HEK293 (cell line): Measurements from ENCODE around the gene GATAD1.
"Not testable (repeated sequence)": the region's sequence is repeated elsewhere in the genome, so short reads cannot be mapped to it uniquely, and the experiment has no call there.

Experiments
- CTCF ChIA-PET: fragments of 350-600 bp; formaldehyde crosslinking; extraction: SDS; loops from one replicate; lab custom pipeline; 2021; ENCODE audit warnings: antibody characterized with exemption; lab: Yijun Ruan, JAX
- POLR2A ChIA-PET: fragments of 300-600 bp; formaldehyde crosslinking; extraction: SDS; loops from one replicate; lab custom pipeline; 2020; ENCODE audit warnings: antibody characterized with exemption, inconsistent platforms; lab: Yijun Ruan, JAX
- H3K27ac ChIP-seq: fragments of 200-500 bp; sonication (Bioruptor generic); 2 replicates; pipeline ENCODE4 v1.5.1; 2014; ENCODE audit warnings: low read depth, low read length, control low read depth, inconsistent platforms; ENCODE audit errors: extremely low read depth
- H3K36me3 ChIP-seq, 2 experiments: fragments of 200-500 bp in 1 of 2; sonication (Bioruptor generic) in 1 of 2; 1 replicate in 1 of 2; 2 replicates in 1 of 2; pipeline ENCODE4 v1.5.1; 2014 to 2017; ENCODE audit warnings: inconsistent platforms in 2 of 2, low read length in 2 of 2; ENCODE audit not compliant: control insufficient read depth in 2 of 2, insufficient read depth in 1 of 2
- H3K4me1 ChIP-seq: fragments of 200-500 bp; sonication (Bioruptor generic); 2 replicates; pipeline ENCODE4 v1.5.1; 2014; ENCODE audit warnings: mild to moderate bottlenecking, low read length, inconsistent platforms; ENCODE audit not compliant: control insufficient read depth, insufficient read depth
- H3K4me3 ChIP-seq: 2 replicates; pipeline ENCODE4 v1.5.1; 2011; ENCODE audit warnings: low read depth, mild to moderate bottlenecking, control low read depth, low read length, moderate library complexity
- H3K9me3 ChIP-seq: fragments of 200-500 bp; sonication (Bioruptor generic); 2 replicates; pipeline ENCODE4 v1.5.1; 2014; ENCODE audit warnings: low read depth, low read length, inconsistent platforms; ENCODE audit not compliant: control insufficient read depth, insufficient read depth
- AEBP2 ChIP-seq: fragments of 450-650 bp; formaldehyde crosslinking; IDR thresholded peaks from 2 replicates; pipeline ENCODE4 v1.5.1; 2016; ENCODE audit warnings: missing biosample characterization, missing genetic modification characterization, borderline replicate concordance
- GLIS2 ChIP-seq: fragments of 450-650 bp; formaldehyde crosslinking; IDR thresholded peaks from 2 replicates; pipeline ENCODE4 v1.5.1; 2016; ENCODE audit warnings: missing biosample characterization, missing genetic modification characterization
- HOXC10 ChIP-seq: sonication (generic); formaldehyde crosslinking; IDR thresholded peaks from 2 replicates; pipeline ENCODE4 v1.8.1; 2023; ENCODE audit warnings: mild to moderate bottlenecking, missing genetic modification reagents
- IKZF3 ChIP-seq: fragments of 450-650 bp; IDR thresholded peaks from 2 replicates; pipeline ENCODE4 v1.5.0; 2018; ENCODE audit warnings: missing biosample characterization, mild to moderate bottlenecking, missing genetic modification characterization, moderate library complexity
- KLF16 ChIP-seq: fragments of 450-650 bp; formaldehyde crosslinking; IDR thresholded peaks from 2 replicates; pipeline ENCODE4 v1.5.1; 2017; ENCODE audit warnings: missing biosample characterization, missing genetic modification characterization
- MYNN ChIP-seq: fragments of 450-650 bp; formaldehyde crosslinking; IDR thresholded peaks from 2 replicates; pipeline ENCODE4 v1.5.1; 2016; ENCODE audit warnings: missing biosample characterization, missing genetic modification characterization, borderline replicate concordance
- PRDM2 ChIP-seq: fragments of 450-650 bp; formaldehyde crosslinking; IDR thresholded peaks from 2 replicates; pipeline ENCODE4 v1.5.1; 2016; ENCODE audit warnings: missing biosample characterization, missing genetic modification characterization, borderline replicate concordance
- SP2 ChIP-seq: fragments of 450-650 bp; formaldehyde crosslinking; IDR thresholded peaks from 2 replicates; pipeline ENCODE4 v1.5.1; 2016; ENCODE audit warnings: missing biosample characterization, missing genetic modification characterization
- ZBTB17 ChIP-seq: fragments of 450-650 bp; formaldehyde crosslinking; IDR thresholded peaks from 2 replicates; pipeline ENCODE4 v1.5.1; 2016; ENCODE audit warnings: missing biosample characterization, missing genetic modification characterization
- ZNF132 ChIP-seq: fragments of 450-650 bp; formaldehyde crosslinking; IDR thresholded peaks from 2 replicates; pipeline ENCODE4 v1.5.1; 2017; ENCODE audit warnings: missing biosample characterization, missing genetic modification characterization, borderline replicate concordance
- ZNF2 ChIP-seq: fragments of 450-650 bp; formaldehyde crosslinking; IDR thresholded peaks from 2 replicates; pipeline ENCODE4 v1.5.1; 2016; ENCODE audit warnings: missing biosample characterization, missing genetic modification characterization
- ZNF221 ChIP-seq: fragments of 450-650 bp; formaldehyde crosslinking; IDR thresholded peaks from 2 replicates; pipeline ENCODE4 v1.5.1; 2017; ENCODE audit warnings: missing biosample characterization, missing genetic modification characterization, borderline replicate concordance
- ZNF248 ChIP-seq: fragments of 450-650 bp; formaldehyde crosslinking; IDR thresholded peaks from 2 replicates; pipeline ENCODE4 v1.5.1; 2017; ENCODE audit warnings: missing biosample characterization, missing genetic modification characterization
- ZNF324 ChIP-seq: fragments of 450-650 bp; formaldehyde crosslinking; IDR thresholded peaks from 2 replicates; pipeline ENCODE4 v1.5.1; 2016; ENCODE audit warnings: missing biosample characterization, missing genetic modification characterization
- ZNF350 ChIP-seq: fragments of 450-650 bp; formaldehyde crosslinking; IDR thresholded peaks from 2 replicates; pipeline ENCODE4 v1.5.0; 2017; ENCODE audit warnings: missing biosample characterization, mild to moderate bottlenecking, missing genetic modification characterization
- ZNF529 ChIP-seq: fragments of 450-650 bp; formaldehyde crosslinking; IDR thresholded peaks from 2 replicates; pipeline ENCODE4 v1.5.1; 2017; ENCODE audit warnings: missing genetic modification characterization, missing biosample characterization; ENCODE audit not compliant: insufficient replicate concordance
- ZNF624 ChIP-seq: fragments of 450-650 bp; formaldehyde crosslinking; IDR thresholded peaks from 2 replicates; pipeline ENCODE4 v1.5.1; 2017; ENCODE audit warnings: missing biosample characterization, missing genetic modification characterization
- ZNF626 ChIP-seq: fragments of 450-650 bp; sonication (Bioruptor Pico); formaldehyde crosslinking; IDR thresholded peaks from 2 replicates; pipeline ENCODE4 v1.5.1; 2018; ENCODE audit warnings: missing biosample characterization, missing genetic modification characterization, inconsistent platforms
- ZSCAN23 ChIP-seq: fragments of 450-650 bp; formaldehyde crosslinking; IDR thresholded peaks from 2 replicates; pipeline ENCODE4 v1.5.1; 2016; ENCODE audit warnings: missing biosample characterization, missing genetic modification characterization

Gene GATAD1

GRCh38 chr7:92475261-92475770 lies 28.0 kb downstream of the GATAD1 start:
- ChIA-PET CTCF (interaction anchor here (0.7 kb wide), 1 partner anchor 750 kb away, joined by 3 read pairs; no protein-coding TSS in a partner anchor), POLR2A (interaction anchor here (0.5 kb wide), 1 partner anchor 23 kb away, joined by 7 read pairs; no protein-coding TSS in a partner anchor)
- not testable (repeated sequence) for H3K4me3 ChIP-seq, H3K4me1 ChIP-seq, H3K9me3 ChIP-seq, H3K36me3 ChIP-seq, H3K27ac ChIP-seq

GRCh38 chr7:92475851-92476590 lies 28.7 kb downstream of the GATAD1 start:
- H3K9me3 ChIP-seq, H3K4me3 ChIP-seq, H3K27ac ChIP-seq, H3K36me3 ChIP-seq, H3K4me1 ChIP-seq: not testable (repeated sequence)
- CTCF ChIA-PET, result interaction anchor here (0.7 kb wide), 1 partner anchor 20 kb away, joined by 3 read pairs; no protein-coding TSS in a partner anchor
- POLR2A ChIA-PET, result interaction anchor here (0.5 kb wide), 1 partner anchor 22 kb away, joined by 7 read pairs; no protein-coding TSS in a partner anchor

GRCh38 chr7:92477681-92478080 lies 30.4 kb downstream of the GATAD1 start, which contains the start of gene ERVW-1:
Gene ERVW-1, minus strand, starts transcription at chr7:92477946. Its CDS starts 7,565 bp downstream, at chr7:92470381.
- H3K27ac ChIP-seq, H3K36me3 ChIP-seq, H3K4me3 ChIP-seq, H3K4me1 ChIP-seq, H3K9me3 ChIP-seq, POLR2A ChIA-PET: not testable (repeated sequence)
- CTCF ChIA-PET, result interaction anchor here (1.3 kb wide), 1 partner anchor 17 kb away, joined by 5 read pairs; no protein-coding TSS in a partner anchor

- H3K4me1 ChIP-seq, result no peaks in the 10 kb centered on the region
- TF ChIP-seq ZNF624 (tag by site-specific recombination) (no peak), ZNF626 (no peak), SP2 (tag by site-specific recombination) (no peak), ZNF2 (tag by site-specific recombination) (no peak), ZNF132 (tag by site-specific recombination) (no peak), ZNF529 (tag by site-specific recombination) (no peak), PRDM2 (tag by site-specific recombination) (no peak), ZSCAN23 (no peak), ZNF350 (tag by site-specific recombination) (no peak), GLIS2 (no peak), IKZF3 (tag by site-specific recombination) (no peak), AEBP2 (tag by site-specific recombination) (no peak), ZNF221 (tag by site-specific recombination) (no peak), ZNF248 (tag by site-specific recombination) (no peak), HOXC10 (no peak), KLF16 (tag by site-specific recombination) (no peak), ZNF324 (tag by site-specific recombination) (no peak), MYNN (tag by site-specific recombination) (no peak), ZBTB17 (tag by site-specific recombination) (no peak)
- H3K4me3 ChIP-seq, result no peak overlapping the region
- H3K36me3 ChIP-seq, result no peaks in the 10 kb centered on the region
- ChIA-PET CTCF (no interaction called here), POLR2A (no interaction called here)
- no peak overlapping the region for H3K27ac ChIP-seq
- no peaks in the 10 kb centered on the region for H3K9me3 ChIP-seq
Measured at GRCh38 chr7:92478095-92478494, 30.8 kb downstream of the GATAD1 start.
